Measurements from ENCODE around the gene FAAP20.

- no peak for TF ChIP-seq CTCF (IDR thresholded peaks at IDR 0.05; ENCODE audit: low read length)
- no peak for TF ChIP-seq EZH2 (IDR thresholded peaks at IDR 0.05; ENCODE audit: borderline replicate concordance, low read length)
Measured at GRCh38 chr1:2182376-2182775, 12.2 kb downstream of the FAAP20 start.

Measured in OCI-LY1 (cell line).